ENCODE data around the gene METTL25B. TPM values are rescaled to one million over a fixed set of nuclear protein-coding genes. Genes with fewer than 3 reads are reported as not detected.

METTL25B gene
- total and polyA plus RNA-seq, 2 of the 4 experiments (the other 2 are of a cell fraction): 2.3 to 10.1 TPM

- in situ Hi-C loops (cut with MboI; ENCODE audit: low sequenced_read_pairs): no loop called here
- H3K27ac ChIP-seq (ENCODE audit: insufficient read depth, low read length): no peak overlapping the region
- no peak overlapping the region for H2AFZ ChIP-seq (replicated peaks; ENCODE audit: low read length, poor library complexity)
- peaks cover 10 to 69% of the 10 kb centered on the region in 2 experiments; a peak in 3 of 4 replicates for H3K79me1 ChIP-seq (ENCODE audit: low read depth in 1 of 2, low read length in 2 of 2)
- no peak overlapping the region for H2BK20ac ChIP-seq (ENCODE audit: low read depth, low read length)
- no peak for ATAC-seq (ENCODE audit: low read depth)
- H3K4me3 ChIP-seq (ENCODE audit: insufficient read depth, low read depth, low read length): no peak overlapping the region
- H3K4me2 ChIP-seq (ENCODE audit: low read depth, low read length): no peak overlapping the region
- H3K18ac ChIP-seq (ENCODE audit: low read depth, low read length): no peak overlapping the region
- H2AK5ac ChIP-seq (ENCODE audit: low read depth, low read length): no peak overlapping the region
- 0 out of 2 replicates have a peak, but pooled peaks cover 11% of the 10 kb centered on the region for H4K20me1 ChIP-seq (ENCODE audit: insufficient read depth, low read length)
- H3K4ac ChIP-seq (ENCODE audit: low read depth, low read length): peak overlapping the region; percentile 72; the same call in 1 of the 2 replicates
- no peak overlapping the region for H3K23ac ChIP-seq (ENCODE audit: low read depth, low read length)
- DNase-seq: no peak
- H3K4me1 ChIP-seq (ENCODE audit: control insufficient read depth, insufficient read depth, low read length): peaks cover 6% of the 10 kb centered on the region
- H2BK15ac ChIP-seq (ENCODE audit: low read depth, low read length): no peak overlapping the region
- no peaks in the 10 kb centered on the region for H3K27me3 ChIP-seq (ENCODE audit: control insufficient read depth, insufficient read depth, low read length)
- intact Hi-C loops (cut with micrococcal nuclease): no loop called here
- no peak overlapping the region for H2BK120ac ChIP-seq (ENCODE audit: low read depth, low read length)
- H3K56ac ChIP-seq (ENCODE audit: extremely low read depth, insufficient read depth, low read length): no peak overlapping the region
- BruUV-seq (replicated peaks): no TSS peak
- TF ChIP-seq FOS (IDR thresholded peaks at IDR 0.05; ENCODE audit: low read depth, low read length): no peak
- TF ChIP-seq MAFK (IDR thresholded peaks at IDR 0.05; ENCODE audit: low read depth, low read length): 0 out of 2 replicates have a peak, but pooled peaks have one; percentile 3
- no peak overlapping the region for H2AK9ac ChIP-seq (replicated peaks; ENCODE audit: low read depth, low read length, poor library complexity)
- H3K36me3 ChIP-seq (ENCODE audit: control insufficient read depth, insufficient read depth, low read length): peaks cover 35% of the 10 kb centered on the region
- no peak overlapping the region for H2BK5ac ChIP-seq (ENCODE audit: low read depth, low read length, poor library complexity, severe bottlenecking)
- dilution Hi-C loops (cut with HindIII; ENCODE audit: low sequenced_read_pairs, unreplicated experiment): no loop called here
- H3K9ac ChIP-seq (ENCODE audit: low read depth, low read length): no peak overlapping the region
- H3K9me1 ChIP-seq (ENCODE audit: insufficient read depth, low read length): peaks cover 14% of the 10 kb centered on the region
- ChIA-PET CTCF (interaction anchor here (1.7 kb wide), 1 partner anchor 16 kb away, joined by 4 read pairs; no protein-coding TSS in a partner anchor), POLR2A (ENCODE audit: unreplicated experiment) (interaction anchor here (0.6 kb wide), 1 partner anchor 72 kb away, joined by 8 read pairs; no protein-coding TSS in a partner anchor)
- H4K91ac ChIP-seq (ENCODE audit: insufficient read depth, low read depth, low read length): peak overlapping the region; percentile 61; the same call in 1 of the 2 replicates
- H3K9me3 ChIP-seq (ENCODE audit: control insufficient read depth, insufficient read depth, low read length): no peaks in the 10 kb centered on the region
- no CpG with 5 or more reads among the region's 3 CpGs for WGBS, 2 experiments (ENCODE audit: extremely low coverage in 2 of 2, insufficient read length in 1 of 2)
- no peak overlapping the region for H3K14ac ChIP-seq (replicated peaks; ENCODE audit: low read depth, low read length)
- H4K5ac ChIP-seq (ENCODE audit: low read depth, low read length): no peak overlapping the region
- peak overlapping the region; percentile 45 to 93; a peak in 3 of 4 replicates for H4K8ac ChIP-seq (ENCODE audit: low read depth in 2 of 2, low read length in 2 of 2)
Observed at GRCh38 chr1:156742017-156742416, 13.7 kb downstream of the METTL25B start.

Measured in IMR-90 (cell line).